Measurements from ENCODE around the gene TMEM50A.
"Not testable (repeated sequence)": the region's sequence is repeated elsewhere in the genome, so short reads cannot be mapped to it uniquely, and the experiment has no call there.

GRCh38 chr1:25312806-25313470, 25.2 kb upstream of the TMEM50A start:
- not testable (repeated sequence) for TF ChIP-seq EP300 (IDR thresholded peaks at IDR 0.05); ZFP36 (IDR thresholded peaks at IDR 0.05; ENCODE audit: borderline replicate concordance, partially characterized antibody); MAFK (IDR thresholded peaks at IDR 0.05; ENCODE audit: partially characterized antibody); ESRRA (IDR thresholded peaks at IDR 0.05; ENCODE audit: borderline replicate concordance, low read length); RCOR1 (IDR thresholded peaks at IDR 0.05; ENCODE audit: low read depth, low read length)
- TF ChIP-seq, protein P1, sequence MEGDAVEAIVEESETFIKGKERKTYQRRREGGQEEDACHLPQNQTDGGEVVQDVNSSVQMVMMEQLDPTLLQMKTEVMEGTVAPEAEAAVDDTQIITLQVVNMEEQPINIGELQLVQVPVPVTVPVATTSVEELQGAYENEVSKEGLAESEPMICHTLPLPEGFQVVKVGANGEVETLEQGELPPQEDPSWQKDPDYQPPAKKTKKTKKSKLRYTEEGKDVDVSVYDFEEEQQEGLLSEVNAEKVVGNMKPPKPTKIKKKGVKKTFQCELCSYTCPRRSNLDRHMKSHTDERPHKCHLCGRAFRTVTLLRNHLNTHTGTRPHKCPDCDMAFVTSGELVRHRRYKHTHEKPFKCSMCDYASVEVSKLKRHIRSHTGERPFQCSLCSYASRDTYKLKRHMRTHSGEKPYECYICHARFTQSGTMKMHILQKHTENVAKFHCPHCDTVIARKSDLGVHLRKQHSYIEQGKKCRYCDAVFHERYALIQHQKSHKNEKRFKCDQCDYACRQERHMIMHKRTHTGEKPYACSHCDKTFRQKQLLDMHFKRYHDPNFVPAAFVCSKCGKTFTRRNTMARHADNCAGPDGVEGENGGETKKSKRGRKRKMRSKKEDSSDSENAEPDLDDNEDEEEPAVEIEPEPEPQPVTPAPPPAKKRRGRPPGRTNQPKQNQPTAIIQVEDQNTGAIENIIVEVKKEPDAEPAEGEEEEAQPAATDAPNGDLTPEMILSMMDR (IDR thresholded peaks at IDR 0.05): not testable (repeated sequence)

Data from A549 (cell line).